Skeletal muscle satellite cell (primary cell): ENCODE data around the gene TUBB6.

Experiments used
- H3K27me3 ChIP-seq: 2 replicates; pipeline ENCODE4 v1.7.0; 2013; ENCODE audit warnings: low read length; ENCODE audit not compliant: control insufficient read depth, insufficient read depth
- H3K36me3 ChIP-seq: 2 replicates; pipeline ENCODE4 v1.7.0; 2013; ENCODE audit warnings: mild to moderate bottlenecking, control low read depth, low read length; ENCODE audit not compliant: insufficient read depth
- H3K4me1 ChIP-seq: 2 replicates; pipeline ENCODE4 v1.7.0; 2013; ENCODE audit warnings: low read length; ENCODE audit not compliant: control insufficient read depth, insufficient read depth
- H3K4me2 ChIP-seq: 2 replicates; pipeline ENCODE4 v1.7.0; 2013; ENCODE audit warnings: mild to moderate bottlenecking, low read length
- H3K4me3 ChIP-seq: 2 replicates; pipeline ENCODE4 v1.7.0; 2013; ENCODE audit warnings: low read length
- H3K9ac ChIP-seq: 2 replicates; pipeline ENCODE4 v1.7.0; 2013; ENCODE audit warnings: mild to moderate bottlenecking, low read depth, low read length, moderate library complexity
- H3K9me3 ChIP-seq: replicated peaks from 2 replicates; pipeline ENCODE4 v1.7.0; 2013; ENCODE audit warnings: mild to moderate bottlenecking, control low read depth, low read length

TUBB6 gene

DNA sequence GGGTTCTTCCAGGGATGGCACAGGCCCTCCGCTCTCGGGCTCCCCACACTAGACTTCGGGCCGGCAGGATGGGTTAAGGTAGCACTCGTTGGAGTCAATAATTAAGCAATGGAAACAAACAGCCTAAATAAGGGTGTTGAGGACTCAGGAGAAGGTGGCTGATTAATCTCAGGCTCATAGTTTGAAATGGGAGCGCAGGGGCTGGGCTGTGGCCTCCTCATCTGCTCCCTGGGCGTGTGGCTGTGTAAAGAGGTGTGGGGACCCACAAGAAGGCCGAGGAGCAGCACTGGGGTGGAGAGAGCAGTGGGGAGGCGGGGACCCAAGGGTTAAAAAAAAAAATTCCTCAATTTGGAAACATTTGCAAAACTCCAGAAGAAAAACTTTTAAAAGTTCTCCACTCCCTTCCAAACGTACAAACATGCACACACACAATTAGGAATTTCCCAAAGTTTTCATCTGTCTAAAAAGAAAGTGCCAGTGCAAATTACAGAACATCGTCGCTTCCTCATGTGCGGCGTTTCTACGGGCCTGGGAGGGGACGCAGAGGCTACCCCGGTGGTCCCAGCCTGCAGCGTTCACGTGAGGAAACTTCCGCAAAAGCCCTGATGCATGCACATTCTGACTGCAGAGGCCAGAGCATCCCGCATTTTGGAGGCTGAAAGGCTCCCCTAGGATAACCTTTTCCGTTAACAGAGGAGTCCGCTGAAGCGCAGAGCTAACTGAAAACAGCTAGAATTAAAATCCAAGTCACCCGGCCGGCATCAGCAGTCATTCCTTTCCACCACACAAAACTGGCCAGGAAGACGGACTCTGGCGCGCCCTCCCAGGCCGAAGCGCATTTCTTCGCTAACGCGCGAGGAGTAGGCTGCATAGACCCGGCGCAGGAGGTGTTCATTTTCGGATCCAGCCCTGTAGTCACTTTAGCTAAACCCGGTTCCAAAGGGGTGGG is 1.0 kb upstream of the TUBB6 start:
- Histone ChIP-seq H3K27me3 (no peaks in the 10 kb centered on the region), H3K9ac (peak overlapping the region; percentile 100), H3K36me3 (peaks cover 30% of the 10 kb centered on the region), H3K9me3 (no peaks in the 10 kb centered on the region), H3K4me2 (peak overlapping the region; percentile 89), H3K4me3 (peak overlapping the region; percentile 92), H3K4me1 (peaks cover 21% of the 10 kb centered on the region)

GRCh38 chr18:12308386-12309100 is 502 bp downstream of the TUBB6 start:
- Histone ChIP-seq H3K4me2 (peak overlapping the region; percentile 95), H3K9me3 (no peaks in the 10 kb centered on the region), H3K9ac (peak overlapping the region; percentile 100), H3K4me3 (peak overlapping the region; percentile 92), H3K36me3 (peaks cover 43% of the 10 kb centered on the region), H3K27me3 (no peaks in the 10 kb centered on the region), H3K4me1 (peaks cover 33% of the 10 kb centered on the region)

GRCh38 chr18:12309683-12310198 is 1.7 kb downstream of the TUBB6 start:
- H3K4me1 ChIP-seq, result peaks cover 45% of the 10 kb centered on the region
- peak overlapping the region; percentile 92 for H3K4me3 ChIP-seq
- no peaks in the 10 kb centered on the region for H3K27me3 ChIP-seq
- H3K36me3 ChIP-seq, result peaks cover 55% of the 10 kb centered on the region
- no peaks in the 10 kb centered on the region for H3K9me3 ChIP-seq
- peak overlapping the region; percentile 95 for H3K4me2 ChIP-seq
- peak overlapping the region; percentile 100 for H3K9ac ChIP-seq

GRCh38 chr18:12310762-12311161 is 2.7 kb downstream of the TUBB6 start:
- Histone ChIP-seq H3K4me1 (peaks cover 54% of the 10 kb centered on the region), H3K36me3 (peaks cover 65% of the 10 kb centered on the region), H3K27me3 (no peaks in the 10 kb centered on the region), H3K9ac (no peak overlapping the region), H3K4me3 (peak overlapping the region; percentile 51), H3K4me2 (peak overlapping the region; percentile 71), H3K9me3 (no peaks in the 10 kb centered on the region)

GRCh38 chr18:12312976-12313375 is 4.9 kb downstream of the TUBB6 start:
- H3K4me2 ChIP-seq, result peak overlapping the region; percentile 55
- H3K4me3 ChIP-seq, result no peak overlapping the region
- H3K9me3 ChIP-seq, result no peaks in the 10 kb centered on the region
- peaks cover 64% of the 10 kb centered on the region for H3K4me1 ChIP-seq
- no peaks in the 10 kb centered on the region for H3K27me3 ChIP-seq
- peak overlapping the region; percentile 34 for H3K9ac ChIP-seq
- H3K36me3 ChIP-seq, result peaks cover 87% of the 10 kb centered on the region

GRCh38 chr18:12313530-12314245 is 5.6 kb downstream of the TUBB6 start:
- peak overlapping the region; percentile 34 for H3K9ac ChIP-seq
- H3K36me3 ChIP-seq, result peaks cover 93% of the 10 kb centered on the region
- H3K4me2 ChIP-seq, result peak overlapping the region; percentile 55
- no peak overlapping the region for H3K4me3 ChIP-seq
- H3K4me1 ChIP-seq, result peaks cover 69% of the 10 kb centered on the region
- no peaks in the 10 kb centered on the region for H3K27me3 ChIP-seq
- no peaks in the 10 kb centered on the region for H3K9me3 ChIP-seq

DNA sequence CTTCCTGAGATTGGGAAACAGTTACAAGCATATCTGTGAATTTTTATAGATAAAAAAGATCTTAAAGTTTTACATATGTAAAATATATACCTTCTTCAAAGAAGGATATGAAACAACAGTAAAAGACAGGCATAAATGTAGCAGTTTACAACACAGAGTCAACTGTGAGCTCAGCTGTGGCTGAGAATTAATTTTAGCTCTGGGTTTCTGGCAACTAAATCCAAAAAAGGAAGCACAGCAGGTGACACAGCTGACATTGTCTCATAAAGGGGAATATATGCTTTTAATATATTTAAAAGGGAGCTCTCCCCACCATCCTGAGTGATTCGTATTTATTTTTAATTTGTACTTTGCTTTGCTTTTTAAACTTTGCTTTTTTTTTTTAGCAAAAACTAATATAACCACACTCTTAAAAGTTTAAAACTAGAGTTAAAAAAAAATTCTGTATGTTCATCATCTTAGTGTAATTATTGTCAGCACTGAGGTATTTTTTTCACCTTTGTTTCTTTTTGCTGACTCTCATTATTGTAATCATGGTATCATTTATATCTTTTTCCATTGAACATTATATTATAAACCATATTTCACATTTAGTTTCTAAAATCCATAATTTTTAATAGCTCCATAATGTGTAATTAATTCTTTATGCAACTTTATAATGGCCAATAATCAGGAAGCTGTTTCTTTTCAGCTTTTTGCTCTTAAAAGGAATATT is 6.7 kb downstream of the TUBB6 start:
- Histone ChIP-seq H3K27me3 (no peaks in the 10 kb centered on the region), H3K36me3 (peaks cover 92% of the 10 kb centered on the region), H3K9ac (peak overlapping the region; percentile 34), H3K4me1 (peaks cover 67% of the 10 kb centered on the region), H3K9me3 (no peaks in the 10 kb centered on the region), H3K4me2 (peak overlapping the region; percentile 55), H3K4me3 (no peak overlapping the region)

DNA sequence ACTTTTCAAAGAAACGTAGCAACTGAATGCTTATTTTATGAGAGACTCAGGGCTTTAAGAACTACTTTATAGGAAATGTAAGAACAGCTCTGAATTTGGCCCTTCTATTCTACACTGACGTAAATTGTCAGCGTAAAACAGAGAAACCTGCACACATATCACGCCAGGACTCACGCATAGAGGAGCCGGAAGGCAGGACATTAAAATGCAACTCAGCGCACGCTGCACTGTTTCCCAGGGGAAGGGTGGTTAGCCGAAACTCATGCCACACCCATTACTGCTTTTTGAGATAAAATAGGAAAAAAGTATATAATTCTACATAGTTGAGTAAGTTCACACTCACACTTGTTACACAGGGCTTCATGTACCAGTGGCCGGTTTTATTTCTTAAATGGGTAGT is 7.4 kb downstream of the TUBB6 start:
- H3K9ac ChIP-seq, result peak overlapping the region; percentile 32
- peak overlapping the region; percentile 35 for H3K4me2 ChIP-seq
- H3K4me3 ChIP-seq, result no peak overlapping the region
- H3K27me3 ChIP-seq, result no peaks in the 10 kb centered on the region
- no peaks in the 10 kb centered on the region for H3K9me3 ChIP-seq
- H3K4me1 ChIP-seq, result peaks cover 61% of the 10 kb centered on the region
- peaks cover 90% of the 10 kb centered on the region for H3K36me3 ChIP-seq

DNA sequence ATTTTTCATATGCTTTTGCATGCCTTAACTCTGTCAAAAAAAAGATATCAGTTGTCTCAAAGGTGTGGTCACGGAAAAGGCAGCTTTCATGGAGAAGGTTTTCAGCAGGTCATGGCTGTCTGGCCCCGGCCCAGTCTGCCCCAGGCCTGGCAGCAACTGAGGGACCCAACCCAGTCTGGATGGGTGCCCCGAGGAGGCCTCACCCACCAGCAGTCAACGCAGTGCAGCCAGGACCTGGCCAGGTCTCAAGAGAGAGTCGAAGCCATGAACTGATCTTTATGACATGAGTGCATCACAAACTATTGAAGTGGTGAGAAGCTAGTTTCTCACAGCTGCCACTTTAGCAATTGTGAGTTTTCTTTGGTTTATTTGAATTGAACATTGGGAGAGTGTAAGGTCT is 7.9 kb downstream of the TUBB6 start:
- H3K9ac ChIP-seq, result peak overlapping the region; percentile 32
- H3K4me3 ChIP-seq, result peak overlapping the region; percentile 17
- peaks cover 59% of the 10 kb centered on the region for H3K4me1 ChIP-seq
- peaks cover 90% of the 10 kb centered on the region for H3K36me3 ChIP-seq
- H3K27me3 ChIP-seq, result no peaks in the 10 kb centered on the region
- no peaks in the 10 kb centered on the region for H3K9me3 ChIP-seq
- H3K4me2 ChIP-seq, result peak overlapping the region; percentile 35

DNA sequence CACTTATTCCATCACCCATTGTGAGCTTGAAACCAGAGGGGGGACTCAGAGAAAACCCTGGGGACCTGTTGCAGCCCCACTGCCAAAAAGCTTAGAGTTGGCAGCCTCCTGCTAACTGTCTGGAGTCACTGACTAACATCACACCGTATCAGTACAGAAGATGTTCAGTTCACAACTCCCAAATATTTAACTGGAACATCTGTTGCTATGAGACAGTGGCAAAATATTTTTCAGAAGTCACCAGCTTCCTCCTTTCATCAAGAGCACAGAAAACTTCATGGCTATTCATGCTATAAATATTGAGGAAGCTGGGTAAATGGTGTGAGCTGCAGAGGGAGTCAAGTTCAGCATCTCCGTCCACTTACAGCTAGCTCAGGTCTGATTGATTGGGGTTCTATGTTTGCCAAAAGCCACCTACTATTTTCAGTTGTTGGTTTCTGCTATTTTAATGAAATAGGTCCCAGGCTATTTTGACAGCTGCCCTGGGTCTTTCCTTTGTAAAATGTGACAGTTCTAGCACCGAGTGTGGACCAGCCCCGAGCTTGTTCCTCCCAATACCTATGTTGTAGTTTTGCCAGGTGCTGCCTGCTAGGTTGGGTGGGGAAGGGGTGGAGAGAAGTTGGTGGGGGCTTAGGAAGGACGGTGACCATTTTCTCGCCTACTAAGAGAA is 9.8 kb downstream of the TUBB6 start:
- H3K4me3 ChIP-seq, result no peak overlapping the region
- H3K4me2 ChIP-seq, result peak overlapping the region; percentile 4
- H3K9me3 ChIP-seq, result no peaks in the 10 kb centered on the region
- peak overlapping the region; percentile 36 for H3K9ac ChIP-seq
- H3K4me1 ChIP-seq, result peaks cover 60% of the 10 kb centered on the region
- no peaks in the 10 kb centered on the region for H3K27me3 ChIP-seq
- H3K36me3 ChIP-seq, result peaks cover 90% of the 10 kb centered on the region
